CD4-positive, alpha-beta T cell (primary cell): ENCODE results near the gene RASL10A. TPM values are rescaled to one million over a fixed set of nuclear protein-coding genes. Genes with fewer than 3 reads are reported as not detected.

Source experiments
- ATAC-seq: fragments of 200-7000 bp; cut with Tn5 transposase; one replicate; pipeline ENCODE4 v1.10.0; 2022; ENCODE audit warnings: mild to moderate bottlenecking; ENCODE audit not compliant: poor library complexity
- CTCF ChIA-PET: fragments of 350-600 bp; sonication (Branson Sonifier 250); formaldehyde crosslinking; loops from one replicate; lab custom pipeline; 2021; ENCODE audit warnings: antibody characterized with exemption, inconsistent platforms; lab: Charles Lee
- POLR2A ChIA-PET: fragments of 350-600 bp; sonication (Branson Sonifier 250); formaldehyde crosslinking; loops from one replicate; lab custom pipeline; 2021; ENCODE audit warnings: antibody characterized with exemption, inconsistent platforms; lab: Charles Lee
- DNase-seq, 14 experiments: peaks; one replicate each; pipeline ENCODE4 v3.0.0-alpha.2; 2013 to 2020; ENCODE audit warnings: mixed read lengths in 2 of 14
- H3K27ac ChIP-seq, 2 donors: one replicate each; pipeline versions ENCODE4 v1.5.1 to v1.7.0; 2013; ENCODE audit warnings: low read length in 2 of 2, low read depth in 1 of 2, mild to moderate bottlenecking in 1 of 2
- H3K27me3 ChIP-seq, 2 experiments: 1 replicate in 1 of 2; 2 replicates in 1 of 2; pipeline versions ENCODE4 v1.6.1 to v1.7.0; 2013; ENCODE audit warnings: low read length in 2 of 2, control low read depth in 1 of 2, mild to moderate bottlenecking in 1 of 2, moderate library complexity in 1 of 2; ENCODE audit not compliant: insufficient read depth in 2 of 2, control insufficient read depth in 1 of 2
- H3K36me3 ChIP-seq: one replicate; pipeline ENCODE4 v1.6.1; 2013; ENCODE audit warnings: low read length, control low read depth; ENCODE audit not compliant: insufficient read depth
- H3K4me1 ChIP-seq: one replicate; pipeline ENCODE4 v1.6.1; 2013; ENCODE audit warnings: low read length, control low read depth; ENCODE audit not compliant: insufficient read depth
- H3K4me3 ChIP-seq: one replicate; pipeline ENCODE4 v1.5.1; 2013; ENCODE audit warnings: mild to moderate bottlenecking, low read length, moderate library complexity
- H3K9me3 ChIP-seq, 2 experiments: 1 replicate in 1 of 2; 2 replicates in 1 of 2; pipeline versions ENCODE4 v1.6.1 to v1.7.0; 2013; ENCODE audit warnings: low read length in 2 of 2, mild to moderate bottlenecking in 2 of 2, control low read depth in 1 of 2, moderate library complexity in 1 of 2; ENCODE audit not compliant: control insufficient read depth in 1 of 2, insufficient read depth in 1 of 2
- H3K27ac Mint-ChIP-seq: one replicate; pipeline ENCODE4 v1.8.0; 2020; ENCODE audit warnings: mixed read lengths
- H3K27me3 Mint-ChIP-seq: one replicate; pipeline ENCODE4 v1.8.0; 2021; ENCODE audit warnings: mixed read lengths
- H3K36me3 Mint-ChIP-seq: one replicate; pipeline ENCODE4 v1.8.0; 2021; ENCODE audit warnings: low read depth, mixed read lengths
- H3K4me1 Mint-ChIP-seq: one replicate; pipeline ENCODE4 v1.8.0; 2021; ENCODE audit warnings: low read depth, mixed read lengths
- H3K4me3 Mint-ChIP-seq: one replicate; pipeline ENCODE4 v1.8.0; 2020; ENCODE audit warnings: mild to moderate bottlenecking, mixed read lengths
- H3K9me3 Mint-ChIP-seq: one replicate; pipeline ENCODE4 v1.8.0; 2020; ENCODE audit warnings: mixed read lengths
- CTCF ChIP-seq: fragments of 200-600 bp; IDR thresholded peaks from one replicate; pipeline ENCODE4 v1.8.0; 2022; ENCODE audit warnings: antibody characterized with exemption, mild to moderate bottlenecking
- intact Hi-C, 2 experiments: fragments of 100-400 bp; cut with DNase I in 1 of 2; cut with micrococcal nuclease in 1 of 2; formaldehyde crosslinking; loops; one replicate each; pipeline versions ENCODE4 v1.15.1 to v1.9.0; 2023 to 2025; cut with DNase I, micrococcal nuclease
- total RNA-seq, 174 experiments: library from RNA in 2 of 174; stranded (reverse) in 2 of 174; gene quantifications; one replicate each; pipeline ENCODE4 v1.2.3 and lab custom pipeline; 2021 to 2026

RASL10A gene
- total RNA-seq, 2 experiments from 2014 or later: 0.30 to 0.36 TPM

GRCh38 chr22:29337631-29338284, 22.3 kb upstream of the RASL10A start:
- H3K27me3 ChIP-seq: no peaks in the 10 kb centered on the region
- H3K9me3 Mint-ChIP-seq: no peaks in the 10 kb centered on the region
- no peak overlapping the region for H3K4me3 Mint-ChIP-seq
- H3K4me3 ChIP-seq: no peak overlapping the region
- intact Hi-C loops: no loop called here
- H3K36me3 Mint-ChIP-seq: peaks cover 88% of the 10 kb centered on the region
- no peaks in the 10 kb centered on the region for H3K4me1 Mint-ChIP-seq
- ChIA-PET CTCF (no interaction called here), POLR2A (no interaction called here)
- H3K27ac ChIP-seq: no peak overlapping the region
- peaks cover 83% of the 10 kb centered on the region for H3K36me3 ChIP-seq
- H3K9me3 ChIP-seq: no peaks in the 10 kb centered on the region
- no peaks in the 10 kb centered on the region for H3K4me1 ChIP-seq
- ATAC-seq (no peak), DNase-seq (no peak)
- no peaks in the 10 kb centered on the region for H3K27me3 Mint-ChIP-seq
- no peak overlapping the region for H3K27ac Mint-ChIP-seq
- no peak for TF ChIP-seq CTCF

GRCh38 chr22:29336751-29337490, 21.4 kb upstream of the RASL10A start:
- H3K4me3 Mint-ChIP-seq: no peak overlapping the region
- no peaks in the 10 kb centered on the region for H3K4me1 ChIP-seq
- H3K4me3 ChIP-seq: no peak overlapping the region
- no peak for TF ChIP-seq CTCF
- H3K27me3 ChIP-seq: no peaks in the 10 kb centered on the region
- no peaks in the 10 kb centered on the region for H3K9me3 ChIP-seq
- DNase-seq: no peak
- ATAC-seq: no peak
- ChIA-PET POLR2A (no interaction called here), CTCF (no interaction called here)
- H3K36me3 Mint-ChIP-seq: peaks cover 89% of the 10 kb centered on the region
- H3K4me1 Mint-ChIP-seq: no peaks in the 10 kb centered on the region
- intact Hi-C loops: no loop called here
- H3K27ac Mint-ChIP-seq: no peak overlapping the region
- H3K36me3 ChIP-seq: peaks cover 81% of the 10 kb centered on the region
- no peak overlapping the region for H3K27ac ChIP-seq
- H3K9me3 Mint-ChIP-seq: no peaks in the 10 kb centered on the region
- H3K27me3 Mint-ChIP-seq: no peaks in the 10 kb centered on the region

GRCh38 chr22:29335656-29336055, 20.2 kb upstream of the RASL10A start:
- ChIA-PET POLR2A (no interaction called here), CTCF (no interaction called here)
- Histone ChIP-seq H3K27ac (no peak overlapping the region), H3K9me3 (no peaks in the 10 kb centered on the region), H3K4me3 (no peak overlapping the region), H3K27me3 (no peaks in the 10 kb centered on the region), H3K4me1 (no peaks in the 10 kb centered on the region), H3K36me3 (peaks cover 80% of the 10 kb centered on the region)
- no peak overlapping the region for H3K4me3 Mint-ChIP-seq
- H3K27me3 Mint-ChIP-seq: no peaks in the 10 kb centered on the region
- no peaks in the 10 kb centered on the region for H3K4me1 Mint-ChIP-seq
- H3K36me3 Mint-ChIP-seq: peaks cover 78% of the 10 kb centered on the region
- DNase-seq (no peak), ATAC-seq (no peak)
- H3K27ac Mint-ChIP-seq: no peak overlapping the region
- H3K9me3 Mint-ChIP-seq: no peaks in the 10 kb centered on the region
- no peak for TF ChIP-seq CTCF
- intact Hi-C loops: no loop called here
